Right renal cortex interstitium (tissue), 3 donors: ENCODE measurements around the gene ABCD2. TPM values are rescaled to one million over a fixed set of nuclear protein-coding genes. Genes with fewer than 3 reads are reported as not detected.
A peak's percentile ranks its signal among the peaks of the same experiment; 100 is the strongest.
"Not testable (repeated sequence)": the region's sequence is repeated elsewhere in the genome, so short reads cannot be mapped to it uniquely, and the experiment has no call there.

Source experiments
- DNase-seq, 3 donors: peaks; one replicate each; pipeline ENCODE4 v3.0.0-alpha.2; 2013; ENCODE audit warnings: low read depth in 3 of 3, low spot score in 2 of 3
- polyA plus RNA-seq, 3 donors: library from polyadenylated mRNA; unstranded; fragments of 120-200 nt; gene quantifications; one replicate each; pipeline ENCODE4 v1.2.1, GENCODE V29; 2013; ENCODE audit not compliant: insufficient read length in 3 of 3

ABCD2 gene
- under 1 TPM; 0.03 to 0.07 (median 0.07) TPM for polyA plus RNA-seq

DNA sequence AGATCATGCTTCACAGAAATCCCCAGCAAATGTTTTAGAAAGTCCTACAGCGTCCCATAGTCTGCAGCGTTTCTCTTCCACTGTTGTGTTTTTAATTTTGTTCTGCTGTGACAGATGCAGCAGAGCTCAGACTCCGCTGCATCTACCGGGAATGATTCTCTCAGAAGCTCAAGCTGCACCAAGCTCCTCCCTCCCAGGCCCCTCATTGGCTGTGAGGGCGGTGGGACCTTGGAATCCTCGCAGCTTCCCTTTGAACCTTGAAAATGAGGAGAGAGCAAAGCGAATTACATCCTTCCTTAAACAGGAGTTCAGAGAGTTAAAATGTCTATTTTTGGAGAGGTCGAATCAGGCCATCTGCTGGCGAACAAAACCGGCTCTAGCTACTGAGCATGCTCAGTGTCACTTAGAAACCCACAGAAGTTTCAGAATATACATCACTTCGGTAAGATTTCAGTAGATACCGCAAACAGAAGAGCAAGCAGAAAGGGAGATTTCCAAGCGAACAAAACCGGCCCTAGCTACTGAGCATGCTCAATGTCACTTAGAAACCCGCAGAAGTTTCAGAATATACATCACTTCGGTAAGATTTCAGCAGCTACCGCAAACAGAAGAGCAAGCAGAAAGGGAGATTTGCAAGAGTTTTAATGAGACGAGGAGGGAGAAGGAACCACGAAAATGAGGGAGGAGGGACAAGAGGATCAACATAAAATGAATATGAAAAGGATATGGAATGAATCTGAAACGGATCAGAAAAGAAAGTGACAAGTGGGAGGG is at the start of gene ABCD2:
TSS of gene ABCD2 (minus strand) at position 144 of the 774 bp plus-strand sequence. CDS start 188 bp downstream, outside the sequence.
- peak; percentile 55 to 69 (median 68) for DNase-seq

DNA sequence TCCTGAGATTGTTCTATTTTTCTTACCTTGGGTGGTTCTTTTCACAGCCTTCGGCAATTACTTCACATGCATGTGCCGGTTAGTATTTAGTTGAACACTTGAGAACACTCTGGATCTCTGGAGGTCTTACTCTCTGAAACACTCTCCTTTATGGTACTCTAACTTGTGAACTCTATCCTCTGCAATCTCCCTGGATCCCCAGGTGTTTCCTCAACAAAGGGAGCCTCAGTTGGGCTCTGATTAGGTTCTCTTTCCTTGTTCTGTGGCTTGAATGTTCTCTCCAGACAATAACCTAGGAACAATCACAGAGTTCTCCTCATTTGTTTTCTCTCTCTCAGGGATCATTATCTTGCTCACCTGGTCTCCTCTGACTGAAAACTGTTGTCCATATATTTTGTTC is 40.5 kb upstream of the ABCD2 start:
- DNase-seq = no peak

DNA sequence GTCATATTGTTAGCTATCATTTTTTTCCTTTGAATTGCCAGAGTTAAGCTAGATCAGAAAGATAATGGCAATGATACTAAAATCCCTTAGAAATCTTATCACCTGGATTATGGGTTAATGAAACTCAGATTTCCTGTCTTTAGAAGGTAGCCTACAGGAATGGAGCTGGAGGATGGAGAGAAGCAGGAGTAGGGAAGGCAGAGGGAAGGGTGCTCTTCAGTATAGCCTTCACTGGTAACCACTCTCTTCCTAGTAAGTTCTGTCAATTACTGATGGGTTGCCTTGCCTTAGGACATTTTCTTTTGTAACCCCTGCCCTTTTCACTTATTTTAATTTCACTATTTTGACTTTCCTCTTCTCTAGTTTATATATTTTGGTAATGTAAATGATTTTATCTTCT is 27.8 kb upstream of the ABCD2 start:
- no peak for DNase-seq

DNA sequence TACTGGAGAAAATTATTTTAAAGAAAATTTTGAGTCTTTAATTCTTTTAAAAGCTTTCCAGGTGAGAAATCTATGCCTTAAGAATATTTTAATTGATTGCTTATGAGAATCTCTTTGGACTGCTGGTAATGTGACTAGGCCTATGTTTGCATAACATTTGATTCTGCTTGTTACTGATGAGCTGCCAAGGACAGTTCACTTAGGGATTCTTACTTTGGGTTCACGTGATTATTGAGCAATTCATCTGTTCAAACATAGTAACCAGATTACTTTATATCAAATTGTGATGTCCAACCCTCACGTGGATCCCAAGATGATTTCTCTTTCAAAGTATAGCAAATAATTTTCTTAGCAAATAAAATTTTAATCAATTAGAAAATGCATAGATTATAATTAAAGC is 27.4 kb upstream of the ABCD2 start:
- DNase-seq = no peak

DNA sequence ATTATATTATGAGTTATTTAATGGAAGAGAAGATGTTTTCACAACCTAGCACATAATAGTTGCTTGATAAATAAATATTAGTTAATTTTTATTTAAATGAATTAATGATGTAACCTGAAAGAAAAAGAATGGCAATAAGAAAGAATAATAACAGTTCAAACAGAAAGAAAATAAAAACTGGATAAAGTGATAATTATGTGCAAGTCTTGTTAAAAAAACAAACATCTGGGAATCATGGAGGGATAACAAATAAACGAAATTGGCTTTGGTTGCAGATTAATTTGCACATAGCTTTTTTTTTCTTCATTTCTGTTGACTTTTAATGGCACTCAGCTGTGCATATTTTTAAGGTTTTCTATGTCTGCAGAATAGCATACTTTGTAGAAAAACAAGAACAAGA is 23.4 kb upstream of the ABCD2 start:
- DNase-seq = no peak

DNA sequence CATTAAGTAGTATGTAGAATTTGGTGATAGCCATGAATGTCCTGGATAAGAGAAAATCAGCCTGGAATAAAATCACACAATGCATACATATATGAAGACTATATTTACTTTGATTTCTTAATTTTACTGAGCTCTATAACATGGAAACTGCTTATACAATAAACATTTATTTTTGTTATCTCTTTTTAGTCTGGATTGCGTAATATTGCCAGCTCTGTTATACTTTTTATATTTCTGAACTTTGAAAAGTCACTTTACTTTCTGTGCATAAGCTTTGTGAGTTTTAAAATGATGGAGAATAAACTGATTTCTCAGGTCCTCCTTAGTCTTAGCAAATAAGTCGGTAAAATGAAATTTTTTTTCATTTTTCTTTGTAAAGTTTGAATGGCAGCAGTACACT is 19.2 kb upstream of the ABCD2 start:
- no peak for DNase-seq

DNA sequence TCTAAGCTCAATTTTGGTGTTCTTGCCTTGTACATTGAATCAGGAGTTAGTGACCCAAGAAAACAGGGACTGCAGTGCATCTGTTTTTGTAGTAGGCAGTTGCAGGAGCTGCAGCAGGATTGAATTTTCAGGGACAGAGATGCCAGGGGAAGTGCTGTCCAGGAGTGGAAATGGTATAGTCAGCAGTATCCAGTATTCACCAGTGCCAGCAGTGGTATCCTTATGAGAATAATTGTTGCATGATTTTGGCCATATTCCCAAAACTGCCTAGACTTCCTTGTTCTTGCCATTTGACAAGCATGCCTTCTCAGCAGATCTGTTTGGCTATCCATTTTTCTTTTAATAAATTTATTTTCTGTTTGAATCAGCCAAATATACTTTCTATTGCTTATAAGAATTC is 18.6 kb upstream of the ABCD2 start:
- DNase-seq = no peak

DNA sequence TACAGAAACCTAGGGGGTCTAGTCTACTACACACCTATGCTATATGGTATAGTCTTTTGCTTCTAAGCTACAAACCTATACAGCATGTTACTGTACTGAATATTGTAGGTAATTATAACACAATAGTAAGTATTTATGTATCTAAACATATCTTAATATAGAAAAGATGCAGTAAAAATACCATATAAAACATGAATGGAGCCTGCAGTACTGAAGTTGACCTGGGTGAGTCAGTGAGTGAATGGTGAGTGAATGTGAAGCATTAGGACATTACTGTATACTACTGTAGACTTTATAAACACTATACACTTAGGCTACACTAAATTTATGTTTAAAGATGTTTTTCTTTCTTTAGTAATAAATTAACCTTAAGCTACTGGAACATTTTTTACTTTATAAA is 13.1 kb upstream of the ABCD2 start:
- DNase-seq = no peak

DNA sequence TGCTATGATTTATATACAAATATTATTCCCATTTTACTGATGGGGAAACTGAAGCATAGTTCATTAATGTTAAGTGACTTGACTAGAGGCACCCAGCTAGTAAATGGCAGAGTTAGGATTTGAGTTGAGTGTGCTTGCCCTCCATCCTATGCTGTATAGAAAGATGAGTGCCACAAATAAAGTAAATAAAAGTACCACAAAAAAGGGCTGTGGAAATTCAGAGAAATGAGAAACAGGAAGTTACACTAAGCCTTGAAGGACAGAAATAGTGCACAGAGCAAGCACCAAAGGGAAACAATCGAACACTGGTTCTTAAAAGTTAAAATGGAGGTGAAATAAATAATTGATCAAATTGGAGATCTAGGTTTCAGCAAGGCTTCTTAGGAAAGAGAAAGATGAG is 9.2 kb upstream of the ABCD2 start:
- DNase-seq = no peak

DNA sequence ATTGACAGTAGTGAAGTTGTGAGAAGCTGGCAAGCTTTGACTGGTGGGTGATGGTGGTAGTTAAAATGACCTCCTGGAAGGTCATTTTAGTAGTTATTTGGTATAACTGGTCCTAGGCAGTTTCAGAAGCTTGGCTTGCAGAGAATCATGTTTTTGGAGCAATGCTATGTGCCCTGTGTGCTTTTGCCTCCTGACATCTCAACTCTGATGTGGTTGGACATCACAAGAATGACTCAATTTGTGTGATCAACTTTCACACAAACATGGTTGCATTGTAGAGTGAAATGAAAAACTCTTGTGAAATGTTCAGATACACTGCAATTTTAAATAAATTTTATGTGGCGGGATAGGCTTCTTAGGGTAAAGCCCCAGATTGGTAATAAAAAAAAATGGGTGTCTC is 8.3 kb upstream of the ABCD2 start:
- no peak for DNase-seq

DNA sequence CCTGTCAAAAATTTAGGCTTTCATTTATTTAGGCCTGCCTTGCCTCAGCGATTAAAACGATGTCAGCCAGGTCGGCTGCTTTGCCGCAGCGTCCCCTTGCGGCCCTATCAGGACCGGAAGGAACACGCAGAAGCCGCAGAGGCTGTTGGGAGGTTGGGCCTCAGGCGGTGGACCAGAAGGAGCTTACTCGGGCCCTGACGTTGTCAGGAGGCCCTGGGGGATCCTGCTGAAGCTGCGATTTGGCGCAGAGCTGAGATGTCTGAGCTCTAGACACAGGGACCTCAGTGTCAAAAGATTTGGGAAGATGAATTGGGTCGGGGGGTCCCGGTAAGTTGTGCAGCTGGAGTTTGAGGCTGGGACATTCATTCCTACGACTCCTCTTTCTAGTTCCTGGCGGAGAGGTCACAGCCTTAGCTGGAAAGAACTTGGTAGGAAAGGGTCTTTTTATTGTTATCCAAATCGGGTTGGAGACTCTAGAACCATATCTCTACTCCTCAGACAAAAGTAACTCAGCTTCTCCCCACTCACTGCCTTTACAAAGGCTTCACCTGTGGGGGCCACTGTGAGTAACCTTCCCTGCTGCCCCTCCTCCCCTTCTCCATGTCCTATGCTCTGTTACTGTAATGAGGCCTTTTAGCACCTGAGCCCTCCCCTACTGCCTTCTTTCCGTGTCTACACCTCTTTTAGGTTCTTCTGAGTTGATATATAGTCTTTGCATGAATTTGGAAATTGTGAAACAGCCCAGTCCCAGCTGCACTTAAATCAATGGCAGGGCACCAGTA is 6.6 kb upstream of the ABCD2 start:
- no peak for DNase-seq

DNA sequence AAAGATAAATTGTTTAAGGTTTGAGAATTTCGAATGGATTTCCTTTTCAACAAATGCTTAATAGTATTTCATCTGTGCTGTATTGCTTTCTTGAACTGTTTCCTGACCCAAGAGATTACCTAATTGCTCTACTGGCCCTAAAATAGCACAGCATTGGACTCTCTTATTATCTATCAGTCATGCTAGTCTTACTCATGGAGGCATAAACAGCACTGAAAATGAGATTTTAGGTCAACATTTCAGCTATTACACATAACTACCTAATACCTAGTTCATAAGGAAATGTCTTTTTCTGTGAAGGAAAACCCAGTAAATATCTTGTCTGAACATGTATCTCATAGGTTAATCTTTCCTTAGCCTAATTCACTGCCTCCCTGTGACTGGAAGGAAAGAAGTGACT is 4.3 kb upstream of the ABCD2 start:
- no peak for DNase-seq

DNA sequence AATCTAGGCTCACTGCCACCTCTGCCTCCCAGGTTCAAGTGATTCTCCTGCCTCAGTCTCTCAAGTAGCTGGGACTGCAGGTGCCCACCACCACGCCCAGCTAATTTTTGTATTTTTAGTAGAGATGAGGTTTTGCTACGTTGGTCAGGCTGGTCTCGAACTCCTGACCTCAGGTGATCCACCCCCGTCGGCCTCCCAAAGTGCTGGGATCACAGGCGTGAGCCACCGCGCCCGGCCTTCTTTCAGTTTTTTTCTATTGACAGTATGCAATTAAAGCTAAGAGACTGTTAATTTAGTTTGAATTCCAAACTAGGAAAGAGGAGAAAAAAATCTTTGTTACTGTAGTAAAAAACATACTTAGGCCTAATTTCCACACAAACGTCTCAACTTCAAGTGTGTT is 3.6 kb upstream of the ABCD2 start:
- not testable (repeated sequence) for DNase-seq

DNA sequence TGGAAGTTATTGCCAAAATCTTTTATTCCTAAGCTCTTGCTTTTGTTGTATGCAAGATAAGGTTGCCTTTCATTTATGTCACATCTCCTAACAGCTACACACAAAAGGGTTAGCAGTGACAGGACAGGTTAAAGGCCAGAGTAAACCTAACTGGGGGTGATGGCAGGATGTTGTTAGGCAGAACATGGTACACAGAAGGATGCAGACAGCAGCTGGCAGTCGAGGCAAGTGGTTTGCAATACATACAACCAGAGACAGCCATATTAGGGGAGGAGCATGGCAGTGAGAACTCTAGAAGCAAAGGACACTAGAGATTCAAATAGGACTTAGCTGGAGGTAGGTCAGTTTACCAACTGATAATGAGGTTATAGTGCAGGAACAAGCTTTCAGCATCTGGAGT is 2.7 kb upstream of the ABCD2 start:
- no peak for DNase-seq

DNA sequence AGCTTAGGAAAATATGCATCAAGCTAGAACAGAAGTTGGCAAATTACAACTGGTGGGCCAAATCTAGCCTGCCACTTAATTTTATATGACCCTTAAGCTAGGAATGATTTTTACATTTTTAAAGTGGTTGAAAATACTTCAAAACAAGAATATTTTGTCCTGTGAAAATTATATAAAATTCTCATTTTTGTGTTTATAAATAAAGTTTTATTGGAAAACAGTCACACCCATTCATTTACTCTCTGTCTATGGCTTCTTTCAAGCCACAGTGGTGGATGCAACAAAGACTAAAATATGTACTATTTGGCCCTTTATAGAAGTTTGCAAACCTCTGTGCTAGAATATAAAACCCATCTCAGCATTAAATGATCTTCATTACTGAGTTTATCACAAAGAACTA is 2.1 kb upstream of the ABCD2 start:
- no peak for DNase-seq

DNA sequence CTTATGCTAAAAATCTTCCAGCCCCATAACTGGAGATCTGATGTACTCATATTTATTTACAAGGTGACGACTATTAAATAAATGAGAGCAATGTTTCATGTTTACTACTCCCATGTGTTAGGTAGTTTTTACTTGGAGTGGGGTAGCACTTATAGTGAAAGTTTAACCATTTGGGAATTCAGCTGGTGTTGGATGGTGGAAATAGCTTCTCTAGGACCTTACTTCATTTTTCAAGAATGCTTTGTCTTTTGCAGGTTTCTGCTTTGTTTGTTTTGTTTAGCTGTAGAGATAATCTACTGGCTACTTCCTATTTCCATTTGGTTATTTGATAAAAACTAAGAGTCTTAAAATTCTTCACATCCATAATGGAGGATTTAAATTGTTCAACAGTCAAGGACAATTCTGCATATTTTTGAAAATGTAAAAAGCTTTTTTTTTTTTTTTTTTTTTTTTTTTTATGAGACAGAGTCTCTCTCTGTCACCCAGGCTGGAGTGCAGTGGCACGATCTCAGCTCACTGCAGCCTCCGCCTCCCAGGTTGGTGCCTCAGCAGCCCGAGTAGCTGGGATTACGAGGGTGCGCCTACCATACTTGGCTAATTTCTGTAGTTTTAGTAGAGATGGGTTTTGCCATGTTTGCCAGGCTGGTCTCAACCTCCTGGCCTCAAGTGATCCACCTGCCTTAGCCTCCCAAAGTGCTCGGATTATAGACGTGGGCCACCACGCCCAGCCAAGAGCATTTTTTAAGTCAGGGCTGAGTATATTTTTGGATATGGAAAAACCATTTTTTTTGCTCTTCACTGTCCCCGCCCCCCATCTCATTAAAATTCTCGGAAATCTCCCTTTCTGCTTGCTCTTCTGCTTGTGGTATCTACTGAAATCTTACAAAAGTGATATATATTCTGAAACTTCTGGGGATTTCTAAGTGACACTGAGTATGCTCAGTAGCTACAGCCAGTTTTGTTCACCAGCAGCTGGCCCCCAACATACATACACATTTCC is 1.4 kb upstream of the ABCD2 start:
- no peak for DNase-seq

DNA sequence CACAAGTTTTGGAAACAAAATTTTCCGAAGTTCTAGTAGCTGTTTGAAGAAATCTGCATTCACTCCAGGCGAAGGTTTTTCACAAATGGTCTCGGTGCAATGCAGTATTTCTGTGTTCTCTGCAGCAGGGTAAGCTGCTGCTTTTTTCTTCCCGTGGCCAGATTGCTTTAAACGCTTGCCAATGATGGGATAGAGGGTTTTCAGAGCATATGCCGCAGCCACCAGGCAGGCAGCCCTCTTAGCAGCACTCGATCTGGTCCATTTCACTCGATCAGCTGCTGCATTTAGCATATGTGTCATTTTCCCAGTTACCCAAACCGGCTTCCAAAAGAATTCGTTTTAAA is 315 bp downstream of the ABCD2 start:
- no peak for DNase-seq

DNA sequence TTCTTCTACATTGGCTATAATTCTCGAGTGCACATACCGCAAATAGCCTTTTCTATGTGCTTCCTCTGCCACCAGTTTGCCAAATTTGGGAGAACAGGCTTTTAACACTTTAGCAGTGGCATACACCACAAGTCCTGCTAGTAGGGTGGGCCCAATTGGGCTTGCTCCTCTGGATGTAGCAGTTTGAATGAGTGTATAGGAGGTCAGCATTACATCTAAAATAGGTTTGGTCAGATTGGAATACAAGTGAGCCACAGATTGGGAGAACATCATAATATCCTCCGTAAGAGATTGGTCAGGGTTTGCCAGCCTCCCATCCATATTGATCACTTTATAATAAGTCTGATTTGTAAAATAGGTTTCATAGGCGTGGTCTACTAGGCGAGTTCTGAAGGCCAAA is 902 bp downstream of the ABCD2 start:
- no peak for DNase-seq

DNA sequence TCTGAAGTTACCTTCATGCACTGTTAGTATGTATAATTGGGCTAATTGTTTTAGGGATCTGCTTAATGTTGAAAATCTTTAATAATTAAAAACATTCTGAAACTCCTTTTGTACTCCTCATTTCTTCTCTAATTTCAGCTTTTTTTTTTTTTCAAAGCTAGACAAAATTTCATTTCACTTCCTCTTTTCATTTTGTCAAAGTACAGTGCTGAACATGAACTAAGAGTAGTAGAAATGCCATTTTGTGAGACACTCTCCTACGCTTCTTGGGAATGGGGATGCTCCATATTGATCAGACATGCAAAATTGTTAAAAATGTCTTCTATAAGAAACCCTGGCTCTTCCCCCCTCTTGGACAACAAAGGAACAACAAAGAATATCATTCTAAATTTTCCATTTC is 1.7 kb downstream of the ABCD2 start:
- no peak for DNase-seq

DNA sequence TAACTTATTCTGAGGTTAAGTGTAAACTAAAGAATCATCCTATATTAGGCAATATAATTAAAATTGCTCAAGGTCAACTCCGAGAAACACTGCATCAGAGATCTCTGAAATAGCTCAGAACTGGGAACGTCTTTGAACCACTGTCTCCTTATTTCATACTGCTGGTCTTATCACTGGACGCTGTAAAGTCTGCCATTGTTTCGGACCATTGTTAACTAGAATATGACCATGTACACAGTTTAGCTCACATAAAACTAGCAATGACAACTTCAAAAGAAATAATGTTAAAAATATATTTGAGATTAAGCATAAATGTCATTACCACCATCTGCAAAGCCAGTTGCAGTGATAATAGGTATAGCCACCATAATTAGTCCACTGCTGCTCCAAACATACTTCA is 2.9 kb downstream of the ABCD2 start:
- no peak for DNase-seq

DNA sequence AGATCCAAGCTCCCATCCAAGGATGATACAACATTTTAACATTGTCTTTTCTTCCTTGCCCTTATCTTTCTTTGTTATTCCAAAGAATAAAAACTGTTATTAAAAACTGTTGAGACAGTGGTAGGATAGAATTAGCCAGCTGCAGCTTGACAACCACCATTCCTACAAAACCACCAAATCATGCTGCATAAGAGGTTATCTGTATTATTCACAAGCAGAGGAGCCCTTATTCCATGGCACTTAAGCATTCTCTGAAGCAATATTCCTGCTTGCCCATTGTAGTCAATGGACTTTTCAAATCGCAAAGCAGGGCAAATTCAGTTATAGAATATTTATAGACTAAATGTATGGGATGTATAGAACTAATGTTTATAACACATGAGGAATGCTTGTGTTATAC is 3.4 kb downstream of the ABCD2 start:
- DNase-seq = no peak
